ENCODE results near the gene F2.
"Not testable (repeated sequence)": the region's sequence is repeated elsewhere in the genome, so short reads cannot be mapped to it uniquely, and the experiment has no call there.

F2 gene

DNA sequence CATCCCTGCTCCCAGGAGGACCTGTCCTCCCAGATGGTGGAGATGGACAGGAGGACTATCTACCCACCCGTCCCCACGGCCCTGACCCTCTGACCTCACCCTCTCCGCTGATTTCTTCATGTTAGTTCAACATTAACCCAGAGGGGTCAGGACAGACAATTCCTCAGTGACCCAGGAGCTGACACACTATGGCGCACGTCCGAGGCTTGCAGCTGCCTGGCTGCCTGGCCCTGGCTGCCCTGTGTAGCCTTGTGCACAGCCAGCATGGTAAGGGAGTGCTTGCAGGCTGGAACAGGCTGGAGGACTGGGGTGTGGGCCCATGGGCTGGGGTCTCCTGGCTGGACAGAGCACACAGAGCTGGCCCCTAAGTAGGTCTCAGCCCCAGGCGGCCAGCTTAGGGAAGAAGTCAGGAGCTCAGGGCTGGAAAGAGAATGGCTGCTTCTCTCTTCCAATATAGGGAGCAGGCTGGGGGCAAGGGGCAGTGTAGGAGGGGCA is at the start of gene F2:
TSS of gene F2 (plus strand) at position 166 of the 495 bp plus-strand sequence. CDS start at position 189, 23 bp downstream.
- no peak for DNase-seq (ENCODE audit: low read depth in 2 of 2, low spot score in 1 of 2)

DNA sequence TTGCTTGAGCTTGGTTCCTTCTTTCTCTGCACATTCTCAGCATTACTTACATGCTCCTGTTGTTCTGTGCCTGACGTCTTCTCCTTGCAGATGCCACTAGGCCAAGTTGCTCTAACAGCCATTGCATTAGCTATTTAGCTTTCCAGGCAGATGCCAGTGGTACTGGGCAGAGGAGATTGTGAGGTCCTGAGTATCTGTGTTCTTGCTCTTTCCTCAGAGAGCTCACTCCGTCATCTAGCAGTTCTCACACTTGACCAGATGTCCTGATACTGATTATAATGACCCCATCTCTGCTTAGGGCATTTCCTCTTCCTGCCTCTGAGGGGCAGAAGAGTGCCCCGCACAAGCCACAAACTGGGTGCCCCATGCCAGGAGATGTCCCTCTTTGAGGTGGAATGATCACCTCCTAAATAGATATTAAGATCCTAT is 49.3 kb upstream of the F2 start:
- DNase-seq (ENCODE audit: low read depth in 2 of 2, low spot score in 1 of 2), result no peak

DNA sequence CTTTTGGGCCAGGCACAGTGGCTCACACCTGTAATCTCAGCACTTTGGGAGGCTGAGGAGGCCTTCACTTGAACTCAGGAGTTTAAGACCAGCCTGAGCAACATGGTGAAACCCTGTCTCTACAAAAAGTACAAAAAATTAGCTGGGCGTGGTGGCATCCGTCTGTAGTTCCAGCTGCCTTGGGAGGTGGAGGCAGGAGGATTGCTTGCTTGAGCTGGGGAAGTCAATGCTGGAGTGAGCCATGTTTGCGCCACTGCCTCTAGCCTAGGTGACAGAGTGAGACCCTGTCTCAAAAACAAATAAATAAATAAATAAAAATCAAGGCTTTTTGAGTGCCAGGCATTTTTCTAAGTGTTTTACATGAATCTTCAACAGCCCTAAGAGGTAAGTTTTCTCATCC is 48.5 kb upstream of the F2 start:
- DNase-seq (ENCODE audit: low read depth in 2 of 2, low spot score in 1 of 2), result not testable (repeated sequence)

DNA sequence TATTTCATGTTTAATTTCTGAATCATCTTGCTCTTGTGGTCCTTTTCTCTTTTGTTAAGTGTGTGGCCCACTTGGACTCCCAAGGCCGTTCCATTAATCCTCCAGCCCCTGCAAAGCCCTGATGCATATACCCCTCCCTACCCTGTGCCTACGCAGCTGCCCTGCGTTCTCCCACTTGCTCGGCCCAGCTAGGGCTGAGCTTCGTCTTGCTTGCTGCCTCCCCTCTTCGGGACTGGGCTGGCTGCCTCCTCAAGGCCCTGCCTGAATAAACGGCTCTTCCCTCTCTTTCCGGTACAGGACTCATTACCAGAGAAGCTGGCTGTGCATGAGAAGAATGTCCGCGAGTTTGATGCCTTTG is 47.1 kb upstream of the F2 start:
- DNase-seq (ENCODE audit: low read depth in 2 of 2, low spot score in 1 of 2), result no peak

DNA sequence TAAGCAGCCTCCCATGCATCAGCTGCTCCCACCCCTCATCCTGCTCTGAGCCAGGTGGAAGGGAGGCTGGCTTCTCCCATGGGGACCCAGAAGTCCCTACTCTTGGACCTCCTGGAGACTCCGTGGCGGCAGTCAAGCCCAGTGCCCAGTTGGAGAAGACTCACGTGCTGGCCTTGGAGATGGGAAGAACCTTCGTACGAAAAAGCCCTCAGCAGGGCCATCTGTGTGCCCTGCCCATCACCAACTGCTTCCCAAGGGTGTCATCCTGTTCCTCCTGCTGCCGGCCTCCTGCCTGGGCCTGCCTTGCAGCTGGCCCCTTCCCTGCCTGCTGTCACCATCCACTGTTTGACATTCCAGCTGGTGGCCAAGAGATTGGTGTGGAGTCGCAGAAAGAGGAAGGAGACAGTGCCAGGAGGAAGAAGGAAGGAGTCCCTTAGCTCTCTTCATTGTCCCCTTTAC is 46.6 kb upstream of the F2 start:
- no peak for DNase-seq (ENCODE audit: low read depth in 2 of 2, low spot score in 1 of 2)

DNA sequence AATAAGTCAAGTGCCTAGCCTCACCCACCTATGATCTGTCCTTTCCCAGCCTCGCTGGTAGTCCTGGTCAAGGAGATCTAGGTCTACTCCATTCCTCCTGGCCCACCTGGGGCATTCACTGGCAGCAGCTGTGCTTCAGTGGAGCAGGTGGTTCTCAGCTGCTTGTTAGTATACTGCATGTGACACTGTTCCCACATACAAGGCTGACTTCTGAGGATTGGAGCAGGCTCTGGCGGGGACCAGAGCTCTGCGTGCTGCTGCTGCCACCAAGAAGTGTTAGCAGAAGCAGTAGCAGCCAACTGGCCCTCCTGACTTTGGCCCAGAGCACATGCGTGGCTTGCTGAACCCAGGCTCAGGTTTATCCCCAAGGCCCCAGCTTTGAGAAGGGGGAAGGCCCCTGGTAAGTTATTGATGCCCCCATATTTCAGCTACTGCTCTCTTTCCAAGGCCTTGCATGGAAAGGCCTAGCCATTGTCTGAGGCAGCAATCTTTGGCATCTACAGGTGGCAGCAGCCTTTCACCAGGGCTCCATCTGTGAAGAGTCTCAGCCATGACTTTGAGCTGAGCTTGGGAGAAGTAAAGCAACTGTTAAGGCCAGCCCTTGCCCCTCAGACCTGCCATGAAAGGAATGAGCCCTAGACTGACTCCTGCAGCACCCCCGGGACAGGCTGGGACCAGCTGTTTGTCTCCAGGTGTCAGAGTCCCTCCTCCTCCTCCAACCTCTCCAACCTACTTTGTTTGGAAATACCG is 45.1 kb upstream of the F2 start:
- no peak for DNase-seq (ENCODE audit: low read depth in 2 of 2, low spot score in 1 of 2)

DNA sequence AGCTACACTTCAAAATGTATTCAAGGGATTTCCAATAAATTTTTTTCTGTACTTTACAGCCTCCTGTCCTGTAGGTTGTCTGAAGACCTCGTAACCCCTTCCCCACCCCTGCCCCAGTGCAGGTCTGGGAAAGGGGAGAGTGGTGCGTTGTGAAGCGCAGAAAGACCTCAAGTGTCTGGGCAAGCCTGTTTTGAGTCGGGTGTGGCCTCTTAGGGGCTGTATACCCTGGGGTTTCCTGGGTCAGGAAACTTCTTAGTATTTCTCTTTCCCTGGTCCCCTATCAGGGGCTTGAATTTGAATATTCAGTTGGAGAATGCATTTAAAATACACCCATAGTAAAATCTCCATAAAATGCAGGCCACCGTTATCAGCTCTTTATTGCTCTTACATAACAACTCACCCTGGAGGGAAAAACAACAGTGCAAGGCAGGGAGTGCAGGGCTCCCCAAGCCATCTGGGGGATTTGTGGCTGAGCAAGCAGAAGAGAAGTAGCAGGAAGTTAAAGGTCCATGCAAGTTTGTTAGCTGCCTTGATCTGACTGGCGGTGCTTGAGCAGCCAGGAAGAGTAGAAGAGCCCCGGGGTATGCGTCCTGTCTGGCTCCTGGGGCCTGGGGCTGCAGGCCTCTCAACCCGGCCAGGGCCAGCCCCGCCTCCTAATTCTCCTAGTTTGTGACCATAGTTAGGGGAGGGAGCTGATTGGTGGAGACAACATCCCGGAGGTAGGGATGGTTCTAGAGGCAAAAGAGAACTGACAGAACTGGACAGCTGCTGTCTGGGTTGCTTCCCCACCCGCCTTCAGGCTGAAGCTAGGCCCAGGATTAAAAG is 44.3 kb upstream of the F2 start:
- DNase-seq (ENCODE audit: low read depth in 2 of 2, low spot score in 1 of 2), result no peak

DNA sequence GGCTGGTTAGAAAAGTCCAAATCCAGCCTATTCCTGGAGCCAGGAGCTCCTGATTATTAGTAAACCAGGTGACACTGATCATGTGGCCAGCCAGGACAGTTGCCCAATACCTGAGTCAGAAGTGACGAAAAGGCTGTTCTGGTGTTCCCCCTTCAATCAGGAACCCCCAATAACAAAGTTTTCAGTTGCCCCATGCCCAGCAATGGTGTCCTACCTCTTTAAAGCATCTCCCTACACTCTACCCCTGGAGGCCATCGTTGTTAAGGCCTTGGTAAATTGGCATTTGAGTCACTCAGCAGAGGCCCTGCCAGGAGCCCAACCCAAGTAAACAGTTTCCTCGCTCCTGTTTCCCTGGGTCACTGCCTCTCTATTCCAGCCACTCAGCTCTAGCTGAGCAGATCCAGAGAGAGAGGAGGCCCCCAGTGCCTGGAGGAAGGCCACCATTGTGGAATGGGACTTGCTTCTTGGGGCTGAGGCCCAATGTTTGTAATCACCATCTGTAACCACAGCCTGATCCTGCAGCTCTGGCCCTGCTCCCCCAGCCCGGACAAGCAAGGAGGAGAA is 43.6 kb upstream of the F2 start:
- DNase-seq (ENCODE audit: low read depth in 2 of 2, low spot score in 1 of 2), result no peak

DNA sequence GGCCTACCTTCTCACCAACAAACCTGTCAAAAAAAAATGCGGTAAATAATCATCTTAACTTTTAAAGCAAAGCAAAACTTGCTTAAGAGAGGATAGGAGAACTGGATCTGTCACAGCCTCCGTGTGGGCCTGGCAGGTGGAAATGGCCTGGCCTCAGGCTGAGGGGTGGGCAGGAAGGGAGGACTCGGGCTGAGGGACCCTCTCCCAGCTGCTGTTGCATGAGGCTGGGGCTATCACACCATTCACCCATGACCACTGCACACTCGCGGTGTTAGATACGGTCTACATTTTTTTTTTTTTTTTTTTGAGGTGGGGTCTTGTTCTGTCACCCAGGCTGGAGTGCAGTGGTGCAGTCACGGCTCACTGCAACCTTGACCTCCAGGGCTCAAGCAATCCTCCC is 43.1 kb upstream of the F2 start:
- DNase-seq (ENCODE audit: low read depth in 2 of 2, low spot score in 1 of 2), result no peak

DNA sequence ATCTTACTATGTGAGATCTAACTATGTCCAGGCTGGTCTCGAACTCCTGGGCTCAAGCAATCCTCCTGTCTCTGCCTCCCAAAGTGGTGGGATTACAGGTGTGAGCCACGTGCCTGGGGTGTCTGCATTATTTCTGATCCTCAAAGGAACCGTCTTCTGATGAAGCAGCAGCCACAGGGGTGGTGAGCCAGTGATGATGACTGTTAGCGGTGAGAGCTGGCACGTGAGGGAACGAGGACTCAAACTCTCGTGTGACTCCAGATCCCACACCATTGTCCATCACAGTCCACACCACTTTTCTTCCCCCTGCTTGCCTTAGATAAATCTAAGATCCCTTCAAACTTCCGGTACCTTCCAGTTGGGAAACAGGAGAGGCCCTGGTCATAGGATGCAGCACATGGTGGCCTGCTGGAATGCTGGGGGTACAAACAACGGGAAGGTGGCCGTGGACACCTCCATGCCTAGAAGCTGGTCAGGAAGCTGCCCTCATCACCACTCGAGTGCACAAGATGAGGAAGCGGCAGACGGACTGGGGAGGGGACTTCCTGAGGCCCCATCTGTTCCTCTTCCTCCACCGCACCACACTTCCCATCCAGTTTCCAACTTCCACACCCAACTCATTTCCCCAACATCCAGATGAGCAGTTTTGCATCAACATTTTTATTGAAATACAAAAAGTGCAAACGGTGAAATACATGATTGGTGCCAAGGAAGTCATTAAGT is 42.4 kb upstream of the F2 start:
- DNase-seq (ENCODE audit: low read depth in 2 of 2, low spot score in 1 of 2), result no peak

DNA sequence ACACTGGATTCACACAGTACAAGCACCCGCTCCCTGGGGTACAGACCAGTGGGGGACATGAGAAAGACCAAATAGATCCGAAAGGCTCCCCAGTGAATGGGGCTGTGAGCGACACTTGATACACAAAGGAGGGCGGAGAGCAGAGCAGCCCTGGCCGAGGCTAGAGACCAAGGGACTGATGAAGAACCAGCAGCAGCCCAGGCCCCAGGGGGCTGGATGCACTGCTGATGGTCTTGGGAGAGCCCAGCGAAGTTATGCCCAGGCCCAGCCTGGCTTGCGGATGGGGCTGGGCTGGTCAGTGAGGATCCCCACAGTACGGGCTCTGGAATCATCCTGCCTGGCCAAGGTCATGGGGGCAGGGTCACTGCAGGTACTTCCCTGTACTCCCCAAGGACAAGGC is 41.8 kb upstream of the F2 start:
- DNase-seq (ENCODE audit: low read depth in 2 of 2, low spot score in 1 of 2), result no peak

DNA sequence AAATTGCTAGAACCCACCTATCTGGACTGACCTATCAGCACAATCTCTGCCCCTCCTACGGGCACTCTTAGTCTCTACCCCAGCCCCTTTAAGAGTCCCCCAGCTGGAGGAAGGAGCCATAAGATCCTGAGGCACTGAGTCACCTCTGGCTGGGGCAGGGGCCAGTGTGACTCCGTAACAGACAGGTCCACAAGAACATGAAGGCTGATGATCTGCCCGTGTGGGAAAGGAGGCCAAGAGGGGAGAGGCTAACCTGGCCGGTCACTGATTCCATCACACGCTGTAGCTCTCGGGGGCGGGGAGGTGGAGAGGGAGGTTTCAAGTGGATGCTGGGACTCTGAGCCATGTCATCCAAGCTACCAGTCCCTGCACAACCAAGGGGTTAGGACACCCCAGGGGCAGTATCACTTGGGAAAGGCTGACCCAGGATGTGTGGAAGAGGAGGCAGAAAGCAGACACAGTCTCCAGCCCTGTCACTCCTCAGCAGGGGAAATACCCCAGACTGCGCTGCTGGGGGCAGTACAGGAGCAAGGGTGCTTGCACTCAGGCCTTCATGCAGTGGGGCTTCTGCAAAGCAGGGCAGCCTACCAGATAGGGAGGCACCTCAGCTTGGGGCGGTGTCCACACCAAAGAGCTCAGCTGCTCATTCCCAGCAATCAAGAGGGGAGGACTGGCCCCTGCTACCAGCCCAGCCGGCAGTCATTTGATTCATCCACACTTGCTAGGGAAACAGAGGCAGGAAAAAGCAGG is 40.8 kb upstream of the F2 start:
- no peak for DNase-seq (ENCODE audit: low read depth in 2 of 2, low spot score in 1 of 2)

DNA sequence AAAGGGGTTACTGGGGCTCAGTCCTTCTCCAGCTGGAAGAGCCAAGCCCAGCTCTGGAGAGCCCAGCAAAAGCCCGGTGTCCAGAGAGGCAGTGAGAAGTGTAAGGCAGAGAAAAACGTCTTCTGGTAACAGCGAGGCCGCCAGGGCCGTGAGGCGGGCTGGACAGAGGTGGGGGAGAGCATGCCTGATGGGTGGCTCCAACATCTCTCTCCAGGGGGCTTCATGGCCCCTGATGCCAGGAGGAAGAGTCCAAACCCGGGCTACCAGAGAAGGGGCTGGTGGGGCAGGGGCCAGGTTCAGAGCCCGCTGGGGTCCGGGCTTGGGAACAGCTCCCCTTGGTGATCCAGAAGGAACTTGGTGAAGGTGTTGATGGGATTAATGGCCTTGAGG is 40.3 kb upstream of the F2 start:
- DNase-seq (ENCODE audit: low read depth in 2 of 2, low spot score in 1 of 2), result no peak

DNA sequence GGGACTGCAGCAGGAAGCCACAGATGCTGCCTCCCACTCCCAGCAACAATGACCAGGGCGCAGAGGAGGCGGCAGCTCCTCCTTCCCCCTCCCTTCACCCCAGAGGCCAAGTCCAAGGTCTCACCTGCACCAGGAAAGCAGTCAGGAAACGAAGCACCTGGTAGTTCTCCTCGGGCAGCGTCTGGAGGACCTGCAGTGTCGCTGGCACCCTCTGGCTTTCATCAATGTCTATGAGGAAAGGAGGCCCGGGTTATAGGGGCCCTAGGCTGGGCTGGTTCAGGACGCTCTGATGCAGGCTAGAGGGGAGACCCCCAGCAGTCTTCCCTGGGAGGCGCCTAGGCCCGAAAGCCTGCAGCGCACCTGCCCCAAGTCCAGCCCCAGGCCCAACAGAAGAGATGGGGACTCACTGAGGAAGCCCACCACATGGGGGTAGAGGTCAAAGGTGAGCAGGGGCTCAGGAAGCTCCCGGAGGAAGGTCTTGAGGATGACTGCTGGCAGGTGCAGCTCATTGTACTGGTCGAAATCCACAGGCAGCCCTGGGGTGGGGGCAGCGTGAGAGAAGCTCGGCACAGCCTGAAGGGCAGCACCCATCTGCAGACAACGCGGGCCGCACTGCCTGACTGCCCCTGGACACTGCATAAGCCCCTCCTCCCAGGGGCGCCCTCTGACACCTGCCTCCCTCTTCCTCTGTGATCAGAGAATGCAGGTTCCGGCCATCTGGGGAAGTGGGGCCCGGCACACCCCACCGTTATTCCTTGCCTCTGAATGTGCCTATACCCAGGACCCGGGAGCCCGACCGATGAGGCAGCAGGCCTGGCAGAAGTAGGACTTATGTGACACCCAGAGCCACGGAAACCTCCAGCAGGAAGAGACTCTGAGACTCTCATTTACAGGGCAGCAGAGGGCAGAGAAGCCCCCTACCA is 39.5 kb upstream of the F2 start:
- DNase-seq (ENCODE audit: low read depth in 2 of 2, low spot score in 1 of 2), result no peak

DNA sequence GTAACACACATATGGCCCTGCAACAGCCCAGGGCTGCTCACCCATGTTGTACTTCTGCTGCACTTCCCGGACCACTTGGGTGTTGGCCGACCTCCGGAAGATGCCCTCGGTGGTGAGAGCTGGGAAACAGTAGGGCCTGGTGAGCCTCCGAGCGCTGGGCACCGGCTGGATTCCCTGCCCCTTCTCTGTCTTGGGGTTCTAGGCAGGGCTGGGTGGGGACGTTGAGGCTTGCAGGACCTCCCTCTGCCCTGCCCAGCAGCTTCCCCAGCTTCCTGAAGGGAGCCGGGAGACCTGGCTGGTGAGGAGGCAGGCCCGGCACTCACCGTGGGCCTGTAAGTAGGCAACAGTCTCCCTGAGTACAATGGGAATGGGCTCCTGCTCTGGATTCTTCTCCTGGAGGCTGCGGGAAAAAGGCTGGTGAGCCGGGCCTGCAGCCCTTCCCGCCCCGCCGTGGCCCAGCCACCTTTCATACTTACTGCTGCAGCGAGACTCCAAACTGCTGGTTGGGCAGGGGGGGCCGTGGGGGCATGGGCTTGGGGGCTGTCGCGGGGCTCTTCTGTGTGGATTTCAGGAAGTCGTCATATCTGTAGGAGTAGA is 38.8 kb upstream of the F2 start:
- DNase-seq (ENCODE audit: low read depth in 2 of 2, low spot score in 1 of 2), result no peak

DNA sequence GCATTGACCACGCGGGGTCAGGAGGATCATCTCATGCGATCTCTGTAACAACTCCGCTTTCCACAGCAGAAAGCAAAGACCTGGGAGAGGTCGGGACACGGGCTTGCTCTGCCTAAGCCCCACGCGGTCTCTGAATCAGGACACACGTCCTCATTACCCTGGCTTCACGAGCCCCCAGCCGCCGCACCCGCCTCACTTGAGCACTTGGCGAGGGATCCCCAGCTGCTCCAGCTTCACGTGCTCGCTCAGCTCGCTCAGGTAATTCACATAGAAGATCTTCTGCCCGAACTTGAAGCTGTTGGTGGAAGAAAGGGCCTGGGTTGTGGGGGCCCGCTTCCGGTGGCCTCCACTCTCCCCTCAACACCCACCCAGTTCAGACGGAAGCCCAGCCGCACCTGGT is 38.2 kb upstream of the F2 start:
- no peak for DNase-seq (ENCODE audit: low read depth in 2 of 2, low spot score in 1 of 2)

DNA sequence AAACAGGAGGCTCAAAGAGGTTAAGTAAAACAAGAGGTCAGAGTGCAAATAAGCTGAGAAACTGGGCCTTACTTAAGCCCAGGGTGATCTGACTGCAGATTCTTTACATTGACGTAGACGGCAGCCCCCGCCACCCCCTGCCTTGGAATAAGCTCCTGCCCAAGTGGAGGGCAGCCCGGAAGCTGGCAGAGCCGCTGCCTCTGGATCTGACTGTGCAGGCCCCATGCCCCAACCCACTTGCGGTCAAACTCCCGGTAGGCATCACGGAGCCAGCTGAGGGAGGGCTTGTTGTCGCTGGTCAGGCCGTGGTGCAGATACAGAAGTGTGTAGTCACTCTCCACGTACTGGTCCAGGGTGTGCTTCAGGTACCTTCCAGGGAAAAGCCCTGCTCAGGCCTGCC is 37.2 kb upstream of the F2 start:
- no peak for DNase-seq (ENCODE audit: low read depth in 2 of 2, low spot score in 1 of 2)

DNA sequence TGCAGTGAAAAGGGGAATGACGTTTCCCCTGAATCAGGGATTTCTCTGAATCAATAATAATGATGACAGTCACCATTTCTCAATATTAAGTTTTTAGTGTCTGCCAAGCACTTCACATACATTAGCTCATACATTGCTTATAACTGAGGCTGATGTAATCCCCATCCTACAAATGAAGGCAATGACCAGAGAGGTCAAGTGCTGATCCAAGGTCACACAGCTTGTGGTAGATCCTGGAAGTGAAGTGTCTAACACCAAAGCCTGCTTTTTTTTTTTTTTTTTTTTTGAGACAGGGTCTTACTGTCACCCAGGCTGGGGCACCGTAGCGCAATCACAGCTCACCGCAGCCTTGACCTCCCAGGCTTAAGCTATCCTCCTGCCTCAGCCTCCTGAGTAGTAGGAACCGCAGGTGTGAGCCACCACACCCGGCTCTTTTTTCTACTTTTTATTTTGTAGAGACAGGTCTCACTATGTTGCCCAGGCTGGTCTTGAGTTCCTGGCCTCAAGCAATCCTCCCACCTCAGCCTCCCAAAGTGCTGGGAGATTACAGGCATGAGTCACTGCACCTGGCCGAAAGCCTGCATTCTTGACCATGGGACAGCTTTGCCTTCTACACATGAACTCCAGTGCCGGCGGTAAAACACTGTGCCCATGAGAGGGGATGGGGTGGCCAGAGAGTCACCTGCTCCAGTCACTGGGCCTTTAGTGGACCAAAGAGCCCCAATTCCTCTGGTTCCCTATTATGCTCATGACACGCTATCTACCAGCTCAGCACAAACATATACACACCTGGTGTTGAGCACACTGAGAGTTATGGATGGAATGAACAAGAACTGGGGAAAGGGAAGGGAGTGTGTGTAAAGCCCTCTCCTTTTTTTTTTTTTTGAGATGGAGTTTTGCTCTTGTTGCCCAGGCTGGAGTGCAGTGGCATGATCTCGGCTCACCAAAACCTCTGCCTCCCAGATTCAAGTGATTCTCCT is 36.0 kb upstream of the F2 start:
- DNase-seq (ENCODE audit: low read depth in 2 of 2, low spot score in 1 of 2), result no peak

Data from stimulated activated CD8-positive, alpha-beta memory T cell treated with anti-CD3 and anti-CD28 coated beads, Interleukin-4, amount 100 ng/mL, for 4 hours (primary cell).